Adrenal gland (tissue), 12 donors: ENCODE results near the gene PDCD7. TPM values are rescaled to one million over a fixed set of nuclear protein-coding genes. Genes with fewer than 3 reads are reported as not detected.

Experiments used
- DNase-seq, 7 donors: peaks; one replicate each; pipeline ENCODE4 v3.0.0-alpha.2; 2019 to 2020
- H3K27ac ChIP-seq, 5 donors: fragments of 200-600 bp; sonication (generic) in 4 of 5; 1 replicate in 3 of 5; 2 replicates in 2 of 5; pipeline versions ENCODE4 v1.5.1 to v1.8.0; 2016 to 2020; ENCODE audit warnings: mild to moderate bottlenecking in 1 of 5
- H3K27me3 ChIP-seq: fragments of 200-600 bp; 2 replicates; pipeline ENCODE4 v1.8.0; 2021
- H3K36me3 ChIP-seq, 2 donors: fragments of 200-600 bp; replicated peaks in 1 of 2; 1 replicate in 1 of 2; 2 replicates in 1 of 2; pipeline versions ENCODE4 v1.5.1 to v1.8.0; 2018 to 2022
- H3K4me1 ChIP-seq, 2 donors: fragments of 200-600 bp; replicated peaks in 1 of 2; 1 replicate in 1 of 2; 2 replicates in 1 of 2; pipeline versions ENCODE4 v1.5.1 to v1.8.0; 2018 to 2021
- H3K4me3 ChIP-seq, 4 donors: fragments of 200-600 bp; sonication (generic) in 3 of 4; one replicate each; pipeline ENCODE4 v1.5.1; 2016 to 2018
- H3K9me3 ChIP-seq, 3 donors: fragments of 200-600 bp; sonication (generic) in 1 of 3; replicated peaks in 1 of 3; 1 replicate in 2 of 3; 2 replicates in 1 of 3; pipeline versions ENCODE4 v1.5.1 to v1.8.0; 2016 to 2021
- POLR2A ChIP-seq, 2 donors: fragments of 450-650 bp; IDR thresholded peaks; one replicate each; pipeline ENCODE4 v1.6.1; 2017; ENCODE audit warnings: antibody characterized with exemption in 2 of 2, mild to moderate bottlenecking in 2 of 2, moderate library complexity in 1 of 2
- WGBS, 4 donors: extraction: QIAGEN DNeasy Blood & Tissue Kit in 2 of 4; methylation state at CpG; one replicate each; pipeline versions ENCODE4 v1.1.5 to v1.1.7; 2013 to 2017; 5-methylcytosine and 5-hydroxymethylcytosine counted together
- intact Hi-C, 2 donors: fragments of 100-400 bp; cut with DNase I; formaldehyde crosslinking; loops; one replicate each; pipeline versions ENCODE4 v1.14.1 to v1.15.0; 2022 to 2023
- polyA plus RNA-seq, 3 donors: library from polyadenylated mRNA; stranded (reverse); fragments of 200-250 nt in 2 of 3; fragments of 350-450 nt in 1 of 3; fragmentation: Illumina TruSeq in 1 of 3; extraction: RNeasy Lipid Tissue Mini Kit (QIAGEN cat#74804) in 1 of 3; gene quantifications; one replicate each; pipeline ENCODE4 v1.2.3, GENCODE V29; 2013 to 2014
- total RNA-seq, 9 donors: library from RNA; depleted of rRNA in 4 of 9; stranded (reverse); fragments of >200 nt in 4 of 9; fragments of 120-200 nt in 1 of 9; fragmentation: NEBNext Ultra II Directional in 1 of 9; extraction: Animal tissue kit (Norgen Biotek cat#: 25700) in 1 of 9; gene quantifications; one replicate each; pipeline versions ENCODE4 v1.1.0 to v1.2.4, GENCODE V29; 2013 to 2023
- TF ChIP-seq, protein P1 (sequence below), 6 experiments: fragments of 450-650 bp in 4 of 6; fragments of 200-600 bp in 2 of 6; sonication (generic) in 1 of 6; IDR thresholded peaks; 1 replicate in 5 of 6; 2 replicates in 1 of 6; pipeline versions ENCODE4 v1.5.1 to v1.8.0; 2016 to 2021; ENCODE audit warnings: antibody characterized with exemption in 6 of 6, mild to moderate bottlenecking in 2 of 6, moderate library complexity in 1 of 6
- donor health status: healthy with polysubstance abuse.
- donor health status: Bipolar disorder and iron deficiency.
- donor health status: DM: yes; HTN: yes; CAD: no.
- donor health status: DM: no; HTN: no; CAD: no.
- donor health status: DM: no; HTN: no; CAD: no.
- donor health status: DM: yes; HTN: yes; CAD: no.

Gene PDCD7
- total and polyA plus RNA-seq, 12 donors = 9.8 to 121 (median 18.9) TPM

DNA sequence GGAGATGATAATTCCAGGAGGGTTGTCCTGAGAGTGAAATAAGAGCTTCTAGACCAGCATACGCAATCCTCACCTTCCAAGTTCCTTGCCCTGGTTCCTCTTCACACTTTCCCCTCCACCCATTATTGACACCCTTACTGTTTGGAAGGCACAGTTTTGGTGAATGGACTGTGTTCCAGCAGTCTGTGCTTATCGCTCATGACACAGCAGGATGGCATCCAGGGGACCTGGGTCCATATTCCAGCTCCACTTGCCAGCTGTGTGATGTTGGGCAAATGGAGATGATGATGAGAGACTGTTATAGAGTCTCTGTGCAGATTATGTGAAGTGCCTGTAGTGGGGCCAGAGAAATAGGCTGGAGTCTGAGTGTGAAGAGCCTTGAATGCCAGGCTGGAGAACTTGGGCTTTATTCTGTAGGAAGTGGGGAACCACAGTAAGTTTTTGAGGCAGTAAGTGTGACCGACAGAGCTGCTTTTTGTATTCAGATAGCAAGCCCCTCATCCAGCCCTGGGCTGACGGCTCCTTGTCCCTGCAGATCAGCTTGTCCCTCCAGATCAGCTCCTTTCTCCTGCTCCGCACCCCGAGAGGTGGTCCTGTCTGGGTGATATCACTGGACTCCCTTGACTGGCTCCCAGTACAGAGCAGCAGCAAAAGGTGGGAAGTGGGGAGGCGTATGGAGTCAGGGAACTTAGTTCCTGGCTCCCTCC, 49.0 kb downstream of the PDCD7 start:
- TF ChIP-seq, protein P1, sequence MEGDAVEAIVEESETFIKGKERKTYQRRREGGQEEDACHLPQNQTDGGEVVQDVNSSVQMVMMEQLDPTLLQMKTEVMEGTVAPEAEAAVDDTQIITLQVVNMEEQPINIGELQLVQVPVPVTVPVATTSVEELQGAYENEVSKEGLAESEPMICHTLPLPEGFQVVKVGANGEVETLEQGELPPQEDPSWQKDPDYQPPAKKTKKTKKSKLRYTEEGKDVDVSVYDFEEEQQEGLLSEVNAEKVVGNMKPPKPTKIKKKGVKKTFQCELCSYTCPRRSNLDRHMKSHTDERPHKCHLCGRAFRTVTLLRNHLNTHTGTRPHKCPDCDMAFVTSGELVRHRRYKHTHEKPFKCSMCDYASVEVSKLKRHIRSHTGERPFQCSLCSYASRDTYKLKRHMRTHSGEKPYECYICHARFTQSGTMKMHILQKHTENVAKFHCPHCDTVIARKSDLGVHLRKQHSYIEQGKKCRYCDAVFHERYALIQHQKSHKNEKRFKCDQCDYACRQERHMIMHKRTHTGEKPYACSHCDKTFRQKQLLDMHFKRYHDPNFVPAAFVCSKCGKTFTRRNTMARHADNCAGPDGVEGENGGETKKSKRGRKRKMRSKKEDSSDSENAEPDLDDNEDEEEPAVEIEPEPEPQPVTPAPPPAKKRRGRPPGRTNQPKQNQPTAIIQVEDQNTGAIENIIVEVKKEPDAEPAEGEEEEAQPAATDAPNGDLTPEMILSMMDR (IDR thresholded peaks at IDR 0.05) = no peak
- no peak for TF ChIP-seq POLR2A (IDR thresholded peaks at IDR 0.05)
- Histone ChIP-seq H3K36me3 (no peaks in the 10 kb centered on the region), H3K27me3 (peaks cover 6% of the 10 kb centered on the region), H3K4me3 (no peak overlapping the region), H3K27ac (no peak overlapping the region), H3K9me3 (no peaks in the 10 kb centered on the region), H3K4me1 (peaks cover 0 to 11% of the 10 kb centered on the region in 2 donors)
- 68 to 83% (median 76%) methylated on average over 3 to 7 of the region's 7 CpGs for WGBS, 4 donors
- no peak for DNase-seq
- intact Hi-C loops = no loop called here

DNA sequence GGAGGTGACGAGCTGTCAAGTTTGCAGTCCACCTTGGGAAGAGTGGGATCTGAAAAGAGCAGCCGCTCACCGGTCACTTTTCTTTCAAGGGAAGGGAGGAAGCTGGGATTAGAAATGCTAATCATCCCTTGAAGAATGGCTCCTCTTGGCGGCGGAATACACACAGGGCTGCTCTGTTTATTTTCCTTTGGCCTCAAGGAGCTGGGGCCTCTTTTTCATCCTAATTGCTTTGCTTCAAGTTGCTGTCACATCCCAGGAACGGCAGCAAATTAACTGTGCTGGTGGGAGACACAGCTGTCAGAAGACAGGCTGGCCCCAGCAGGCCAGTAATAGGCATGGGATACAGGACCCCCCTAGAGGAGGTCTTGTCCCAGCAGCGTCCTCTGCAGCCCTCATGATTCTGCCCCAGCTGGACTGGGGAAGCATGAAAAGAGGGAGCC, 50.3 kb downstream of the PDCD7 start:
- Histone ChIP-seq H3K36me3 (no peaks in the 10 kb centered on the region), H3K4me3 (no peak overlapping the region), H3K9me3 (no peaks in the 10 kb centered on the region), H3K27me3 (peaks cover 8% of the 10 kb centered on the region), H3K27ac (no peak overlapping the region), H3K4me1 (peaks cover 0 to 4% of the 10 kb centered on the region in 2 donors)
- intact Hi-C loops = no loop called here
- no peak for TF ChIP-seq POLR2A (IDR thresholded peaks at IDR 0.05)
- TF ChIP-seq, protein P1 (IDR thresholded peaks at IDR 0.05) = peak in 5 of 6 experiments; percentile 8 to 31 (median 13)
- DNase-seq = no peak
- 48 to 62% (median 56%) methylated on average over 7 of the region's 7 CpGs for WGBS, 4 donors

DNA sequence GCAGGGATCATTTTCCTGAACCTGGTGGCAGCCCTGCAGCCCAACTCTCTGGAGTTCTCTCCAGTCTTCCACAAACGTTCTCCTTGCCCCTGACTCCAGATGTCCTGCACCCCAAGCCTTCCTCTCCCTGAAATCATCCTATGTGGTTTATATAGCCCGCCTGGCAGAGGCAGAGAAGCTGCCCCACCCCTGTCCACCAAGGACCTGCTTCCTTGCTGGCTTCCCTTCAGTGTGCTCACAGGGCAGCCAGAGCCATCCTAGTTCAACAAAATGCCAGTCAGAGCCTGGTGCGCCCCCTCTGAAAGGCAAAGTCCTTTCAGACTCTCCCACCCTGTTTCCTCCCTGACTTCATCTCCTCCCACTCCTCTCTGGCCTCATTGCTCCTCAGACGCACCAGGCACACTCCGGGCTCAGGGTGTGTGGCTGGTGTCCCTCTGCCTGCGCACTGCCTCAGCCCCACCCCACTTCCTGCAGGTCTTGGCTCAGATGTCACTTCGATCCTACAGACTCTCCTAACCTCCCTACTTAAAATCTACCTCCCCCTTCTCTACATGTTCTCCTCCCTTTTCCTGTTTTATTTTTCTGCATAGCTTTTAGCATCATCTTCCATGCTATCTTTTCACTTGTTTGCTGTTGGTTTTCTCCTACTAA, 51.2 kb downstream of the PDCD7 start:
- Histone ChIP-seq H3K9me3 (no peaks in the 10 kb centered on the region), H3K4me3 (no peak overlapping the region), H3K27ac (no peak overlapping the region), H3K27me3 (peaks cover 13% of the 10 kb centered on the region), H3K36me3 (no peaks in the 10 kb centered on the region), H3K4me1 (peaks cover 0 to 4% of the 10 kb centered on the region in 2 donors)
- WGBS, 4 donors = 32 to 41% (median 36%) methylated on average over 7 of the region's 7 CpGs
- DNase-seq = no peak
- no peak for TF ChIP-seq POLR2A (IDR thresholded peaks at IDR 0.05)
- TF ChIP-seq, protein P1 (IDR thresholded peaks at IDR 0.05) = no peak
- intact Hi-C loops = no loop called here

DNA sequence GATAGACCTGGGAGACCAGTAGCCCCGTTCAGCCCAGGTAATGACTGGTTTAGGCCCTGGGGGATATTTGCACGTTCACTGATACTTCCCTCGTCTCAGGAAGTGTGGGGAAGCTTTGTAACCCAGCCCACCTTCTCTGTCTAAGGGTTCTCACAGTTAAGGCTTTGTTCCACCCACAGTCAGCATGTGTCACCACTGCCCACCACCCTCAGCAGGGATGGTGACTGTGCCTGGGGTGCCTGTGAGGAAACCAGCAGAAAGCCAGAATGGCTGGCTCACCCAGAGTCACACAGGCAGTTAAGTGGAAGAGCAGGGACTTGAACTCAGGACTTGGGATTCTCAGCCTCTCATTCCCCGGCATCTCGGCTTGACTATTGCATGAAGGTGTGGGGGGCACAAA, 51.9 kb downstream of the PDCD7 start:
- DNase-seq = no peak

More for the DNA sequence above, 51.9 kb downstream of the PDCD7 start:
- Histone ChIP-seq H3K36me3 (no peaks in the 10 kb centered on the region), H3K27ac (no peak overlapping the region), H3K9me3 (no peaks in the 10 kb centered on the region), H3K4me1 (peaks cover 0 to 4% of the 10 kb centered on the region in 2 donors), H3K27me3 (peaks cover 20% of the 10 kb centered on the region), H3K4me3 (no peak overlapping the region)
- intact Hi-C loops = no loop called here
- TF ChIP-seq POLR2A (IDR thresholded peaks at IDR 0.05) = no peak
- TF ChIP-seq, protein P1 (IDR thresholded peaks at IDR 0.05) = no peak
- WGBS, 4 donors = 73 to 80% (median 76%) methylated on average over 3 to 5 of the region's 5 CpGs
